GM23248 (cell line): ENCODE data around the gene CST9. TPM values are rescaled to one million over a fixed set of nuclear protein-coding genes. Genes with fewer than 3 reads are reported as not detected.

ENCODE experiments used
- DNase-seq: peaks from one replicate; pipeline ENCODE4 v3.0.0-alpha.2; 2015
- H2AFZ ChIP-seq: fragments of 200-600 bp; sonication (generic); 2 replicates; pipeline ENCODE4 v1.6.1; 2016; ENCODE audit warnings: antibody characterized with exemption
- H3F3A ChIP-seq: fragments of 200-600 bp; sonication (generic); 2 replicates; pipeline ENCODE4 v1.6.1; 2016; ENCODE audit warnings: mild to moderate bottlenecking, antibody characterized with exemption, mixed run types; ENCODE audit not compliant: insufficient read depth
- H3K27ac ChIP-seq: fragments of 200-600 bp; sonication (generic); 2 replicates; pipeline ENCODE4 v1.5.1; 2016; ENCODE audit warnings: mild to moderate bottlenecking
- H3K27me3 ChIP-seq: fragments of 200-600 bp; sonication (generic); replicated peaks from 2 replicates; pipeline ENCODE4 v1.6.1; 2016; ENCODE audit warnings: mild to moderate bottlenecking; ENCODE audit not compliant: insufficient read depth
- H3K36me3 ChIP-seq: fragments of 200-600 bp; sonication (generic); 2 replicates; pipeline ENCODE4 v1.6.1; 2016; ENCODE audit warnings: low read depth, mild to moderate bottlenecking
- H3K4me1 ChIP-seq: fragments of 200-600 bp; sonication (generic); 2 replicates; pipeline ENCODE4 v1.6.1; 2016; ENCODE audit warnings: mild to moderate bottlenecking; ENCODE audit not compliant: insufficient read depth
- H3K4me2 ChIP-seq: fragments of 200-600 bp; sonication (generic); one replicate; pipeline ENCODE4 v1.6.1; 2016; ENCODE audit warnings: mild to moderate bottlenecking; ENCODE audit not compliant: unreplicated experiment
- H3K4me3 ChIP-seq: fragments of 200-600 bp; sonication (generic); 2 replicates; pipeline ENCODE4 v1.5.1; 2016; ENCODE audit warnings: mild to moderate bottlenecking
- H3K79me2 ChIP-seq: fragments of 200-600 bp; sonication (generic); 2 replicates; pipeline ENCODE4 v1.6.1; 2016; ENCODE audit warnings: mild to moderate bottlenecking; ENCODE audit not compliant: insufficient read depth
- H3K9ac ChIP-seq: fragments of 200-600 bp; sonication (generic); 2 replicates; pipeline ENCODE4 v1.6.1; 2016; ENCODE audit warnings: mild to moderate bottlenecking
- H3K9me2 ChIP-seq: fragments of 200-600 bp; sonication (generic); 2 replicates; pipeline ENCODE4 v1.6.1; 2016; ENCODE audit warnings: mixed run types, mild to moderate bottlenecking, moderate library complexity; ENCODE audit not compliant: insufficient read depth
- H3K9me3 ChIP-seq: fragments of 200-600 bp; sonication (generic); one replicate; pipeline ENCODE4 v1.6.1; 2017; ENCODE audit warnings: low read depth
- H4K20me1 ChIP-seq: fragments of 200-600 bp; sonication (generic); 2 replicates; pipeline ENCODE4 v1.6.0; 2016; ENCODE audit not compliant: insufficient read depth
- EZH2 ChIP-seq: fragments of 200-600 bp; sonication (generic); IDR thresholded peaks from 2 replicates; pipeline ENCODE4 v1.6.1; 2018; ENCODE audit warnings: antibody characterized with exemption, mild to moderate bottlenecking; ENCODE audit not compliant: insufficient read depth, poor library complexity, severe bottlenecking
- EZH2phosphoT487 ChIP-seq: fragments of 200-600 bp; sonication (generic); IDR thresholded peaks from 2 replicates; pipeline ENCODE4 v1.6.1; 2018; ENCODE audit warnings: antibody characterized with exemption, moderate library complexity, mild to moderate bottlenecking, low read depth; ENCODE audit not compliant: insufficient read depth
- WGBS, 2 experiments: methylation state at CpG; one replicate each; pipeline ENCODE4 v1.1.6; 2015 to 2017; ENCODE audit warnings: low lambda C conversion rate in 2 of 2, low coverage in 1 of 2; ENCODE audit errors: missing lambda C conversion rate in 2 of 2; 5-methylcytosine and 5-hydroxymethylcytosine counted together
- in situ Hi-C: fragments of 300-500 bp; cut with MboI; formaldehyde crosslinking; loops from 2 replicates; pipeline ENCODE4 v1.15.0; 2020
- polyA plus RNA-seq: library from polyadenylated mRNA; unstranded; fragments of >200 nt; fragmentation: Nextera tagmentation; extraction: Ambion mirVana; gene quantifications from 2 replicates; pipeline ENCODE4 v1.2.1, GENCODE V29; 2016
- total RNA-seq: library from RNA; depleted of rRNA; stranded (reverse); fragments of >200 nt; shearing (Covaris generic); gene quantifications from 2 replicates; pipeline ENCODE4 v1.2.3, GENCODE V29; 2014

Gene CST9
- total and polyA plus RNA-seq, 2 experiments from 2014 or later: not detected

GRCh38 chr20:23607497-23608245 is 2.0 kb upstream of the CST9 start:
- Histone ChIP-seq H3K4me2 (no peak overlapping the region), H4K20me1 (no peaks in the 10 kb centered on the region), H3K4me3 (no peak overlapping the region), H3K79me2 (no peaks in the 10 kb centered on the region), H3K36me3 (no peaks in the 10 kb centered on the region), H3K9me3 (no peaks in the 10 kb centered on the region), H3K27me3 (no peaks in the 10 kb centered on the region), H3K9ac (no peak overlapping the region), H3K4me1 (no peaks in the 10 kb centered on the region), H3F3A (no peaks in the 10 kb centered on the region), H3K27ac (no peak overlapping the region), H3K9me2 (no peaks in the 10 kb centered on the region), H2AFZ (no peak overlapping the region)
- DNase-seq: no peak
- 75 to 77% methylated on average over 14 of the region's 14 CpGs for WGBS, 2 experiments
- in situ Hi-C loops: no loop called here
- TF ChIP-seq EZH2phosphoT487: no peak
- TF ChIP-seq EZH2: no peak

- H3K9me2 ChIP-seq: no peaks in the 10 kb centered on the region
- H3K27ac ChIP-seq: no peak overlapping the region
- TF ChIP-seq EZH2phosphoT487: no peak
- TF ChIP-seq EZH2: no peak
- peak overlapping the region; percentile 43 for H2AFZ ChIP-seq
- no peak overlapping the region for H3K9ac ChIP-seq
- WGBS, 2 experiments: 6 to 8% methylated on average over 9 of the region's 9 CpGs
- H3K4me2 ChIP-seq: no peak overlapping the region
- H3K4me1 ChIP-seq: no peaks in the 10 kb centered on the region
- H4K20me1 ChIP-seq: no peaks in the 10 kb centered on the region
- H3F3A ChIP-seq: no peaks in the 10 kb centered on the region
- H3K9me3 ChIP-seq: no peaks in the 10 kb centered on the region
- no peak overlapping the region for H3K4me3 ChIP-seq
- DNase-seq: peak; percentile 87
- no peaks in the 10 kb centered on the region for H3K79me2 ChIP-seq
- peaks cover 8% of the 10 kb centered on the region; the same call in 1 of the 2 replicates for H3K27me3 ChIP-seq
- no peaks in the 10 kb centered on the region for H3K36me3 ChIP-seq
- in situ Hi-C loops: no loop called here
Measured at GRCh38 chr20:23606652-23607049, 934 bp upstream of the CST9 start.

GRCh38 chr20:23604306-23604705 is 1.4 kb downstream of the CST9 start:
- TF ChIP-seq EZH2phosphoT487 (no peak), EZH2 (no peak)
- in situ Hi-C loops: no loop called here
- Histone ChIP-seq H3F3A (no peaks in the 10 kb centered on the region), H3K27me3 (peaks cover 20% of the 10 kb centered on the region; the same call in 1 of the 2 replicates), H2AFZ (no peak overlapping the region), H3K4me1 (no peaks in the 10 kb centered on the region), H3K9me2 (no peaks in the 10 kb centered on the region), H3K79me2 (no peaks in the 10 kb centered on the region), H4K20me1 (no peaks in the 10 kb centered on the region), H3K4me2 (no peak overlapping the region), H3K4me3 (no peak overlapping the region), H3K9me3 (no peaks in the 10 kb centered on the region), H3K36me3 (no peaks in the 10 kb centered on the region), H3K27ac (no peak overlapping the region), H3K9ac (no peak overlapping the region)
- no peak for DNase-seq
- 78 to 81% methylated on average over 1 of the region's 1 CpG for WGBS, 2 experiments

- peaks cover 26% of the 10 kb centered on the region for H3K27me3 ChIP-seq
- WGBS, 2 experiments: 52 to 64% methylated on average over 4 of the region's 4 CpGs
- H3K4me1 ChIP-seq: no peaks in the 10 kb centered on the region
- TF ChIP-seq EZH2phosphoT487 (no peak), EZH2 (no peak)
- no peak overlapping the region for H3K27ac ChIP-seq
- H3K9me2 ChIP-seq: no peaks in the 10 kb centered on the region
- H3F3A ChIP-seq: no peaks in the 10 kb centered on the region
- H3K4me3 ChIP-seq: no peak overlapping the region
- H3K79me2 ChIP-seq: no peaks in the 10 kb centered on the region
- H3K4me2 ChIP-seq: no peak overlapping the region
- H3K36me3 ChIP-seq: no peaks in the 10 kb centered on the region
- in situ Hi-C loops: no loop called here
- H3K9me3 ChIP-seq: no peaks in the 10 kb centered on the region
- no peaks in the 10 kb centered on the region for H4K20me1 ChIP-seq
- no peak for DNase-seq
- H2AFZ ChIP-seq: no peak overlapping the region
- H3K9ac ChIP-seq: no peak overlapping the region
Measured at GRCh38 chr20:23603321-23603720, 2.4 kb downstream of the CST9 start.
